Testis (tissue), 3 donors: Measurements from ENCODE around the gene OCIAD1. TPM values are rescaled to one million over a fixed set of nuclear protein-coding genes. Genes with fewer than 3 reads are reported as not detected.
"Not testable (repeated sequence)": the region's sequence is repeated elsewhere in the genome, so short reads cannot be mapped to it uniquely, and the experiment has no call there.

Experiments
- DNase-seq: peaks from one replicate; pipeline ENCODE4 v3.0.0-alpha.2; 2019
- H3K27ac ChIP-seq, 2 donors: fragments of 200-600 bp; sonication (generic); one replicate each; pipeline ENCODE4 v1.5.1; 2019
- H3K27me3 ChIP-seq: fragments of 200-600 bp; sonication (generic); one replicate; pipeline ENCODE4 v1.5.1; 2019
- H3K36me3 ChIP-seq: fragments of 200-600 bp; sonication (generic); one replicate; pipeline ENCODE4 v1.5.1; 2017; ENCODE audit warnings: low read depth; ENCODE audit errors: missing control alignments
- H3K4me1 ChIP-seq: fragments of 200-600 bp; sonication (generic); one replicate; pipeline ENCODE4 v1.5.1; 2019
- H3K4me3 ChIP-seq, 2 donors: fragments of 200-600 bp; sonication (generic); one replicate each; pipeline ENCODE4 v1.5.1; 2017 to 2019
- H3K9me3 ChIP-seq: fragments of 200-600 bp; sonication (generic); one replicate; pipeline ENCODE4 v1.5.1; 2017
- CTCF ChIP-seq, 3 experiments: fragments of 450-650 bp in 2 of 3; fragments of 200-600 bp in 1 of 3; sonication (generic) in 1 of 3; IDR thresholded peaks; one replicate each; pipeline ENCODE4 v1.5.1; 2016 to 2019; ENCODE audit warnings: antibody characterized with exemption in 3 of 3, mild to moderate bottlenecking in 2 of 3, moderate library complexity in 1 of 3
- POLR2A ChIP-seq: fragments of 450-650 bp; IDR thresholded peaks from one replicate; pipeline ENCODE4 v1.6.1; 2017; ENCODE audit warnings: antibody characterized with exemption, mild to moderate bottlenecking, moderate library complexity
- WGBS, 2 donors: methylation state at CpG; one replicate each; pipeline ENCODE4 v1.1.5; 2018; 5-methylcytosine and 5-hydroxymethylcytosine counted together
- intact Hi-C: fragments of 100-400 bp; cut with DNase I; formaldehyde crosslinking; loops from one replicate; pipeline ENCODE4 v1.15.1; 2023; ENCODE audit warnings: low total_unique reads
- polyA plus RNA-seq: library from polyadenylated mRNA; stranded (reverse); fragments of 350-450 nt; fragmentation: Illumina TruSeq; extraction: RNeasy Lipid Tissue Mini Kit (QIAGEN cat#74804); gene quantifications from one replicate; pipeline ENCODE4 v1.2.3, GENCODE V29; 2014; ENCODE audit warnings: low read depth, low replicate concordance; ENCODE audit not compliant: insufficient read depth
- total RNA-seq, 2 donors: library from RNA; depleted of rRNA; stranded (reverse); fragments of >200 nt; gene quantifications; one replicate each; pipeline ENCODE4 v1.2.3, GENCODE V29; 2016

The OCIAD1 gene
- total and polyA plus RNA-seq, 3 donors from 2014 or later: 112 to 141 (median 126) TPM

GRCh38 chr4:48796191-48796926, 34.5 kb upstream of the OCIAD1 start:
- no peak overlapping the region for H3K27ac ChIP-seq
- H3K27me3 ChIP-seq: no peaks in the 10 kb centered on the region
- no peaks in the 10 kb centered on the region for H3K36me3 ChIP-seq
- H3K4me3 ChIP-seq: no peak overlapping the region
- intact Hi-C loops: no loop called here
- WGBS, 2 donors: 81 to 87% methylated on average over 2 of the region's 2 CpGs
- TF ChIP-seq CTCF (IDR thresholded peaks at IDR 0.05) (no peak), POLR2A (no peak)
- H3K4me1 ChIP-seq: no peaks in the 10 kb centered on the region
- no peak for DNase-seq
- H3K9me3 ChIP-seq: no peaks in the 10 kb centered on the region

GRCh38 chr4:48796927-48797679, 33.8 kb upstream of the OCIAD1 start:
- no peaks in the 10 kb centered on the region for H3K9me3 ChIP-seq
- no peaks in the 10 kb centered on the region for H3K36me3 ChIP-seq
- intact Hi-C loops: no loop called here
- no peaks in the 10 kb centered on the region for H3K27me3 ChIP-seq
- WGBS, 2 donors: 64 to 75% methylated on average over 1 of the region's 1 CpG
- H3K4me1 ChIP-seq: no peaks in the 10 kb centered on the region
- DNase-seq: no peak
- H3K4me3 ChIP-seq: no peak overlapping the region
- TF ChIP-seq CTCF (IDR thresholded peaks at IDR 0.05): no peak
- no peak for TF ChIP-seq POLR2A
- H3K27ac ChIP-seq: no peak overlapping the region

GRCh38 chr4:48798117-48798516, 32.8 kb upstream of the OCIAD1 start:
- H3K27ac ChIP-seq: no peak overlapping the region
- H3K27me3 ChIP-seq: no peaks in the 10 kb centered on the region
- H3K4me1 ChIP-seq: no peaks in the 10 kb centered on the region
- intact Hi-C loops: no loop called here
- H3K4me3 ChIP-seq: no peak overlapping the region
- 88 to 89% methylated on average over 2 of the region's 2 CpGs for WGBS, 2 donors
- no peaks in the 10 kb centered on the region for H3K36me3 ChIP-seq
- no peaks in the 10 kb centered on the region for H3K9me3 ChIP-seq
- no peak for TF ChIP-seq CTCF (IDR thresholded peaks at IDR 0.05)
- no peak for TF ChIP-seq POLR2A
- DNase-seq: no peak

- Histone ChIP-seq H3K9me3 (no peaks in the 10 kb centered on the region), H3K4me1 (no peaks in the 10 kb centered on the region), H3K4me3 (no peak overlapping the region), H3K36me3 (no peaks in the 10 kb centered on the region), H3K27me3 (no peaks in the 10 kb centered on the region), H3K27ac (no peak overlapping the region)
- no peak for DNase-seq
- no peak for TF ChIP-seq CTCF (IDR thresholded peaks at IDR 0.05)
- no peak for TF ChIP-seq POLR2A
- intact Hi-C loops: no loop called here
- WGBS, 2 donors: 44 to 47% methylated on average over 2 of the region's 2 CpGs
Observed at GRCh38 chr4:48799157-48799556, 31.7 kb upstream of the OCIAD1 start.

- H3K27me3 ChIP-seq, H3K27ac ChIP-seq, H3K36me3 ChIP-seq, DNase-seq, H3K4me1 ChIP-seq, H3K9me3 ChIP-seq, intact Hi-C loops, H3K4me3 ChIP-seq: not testable (repeated sequence)
- 85 to 89% methylated on average over 2 of the region's 2 CpGs for WGBS, 2 donors
Observed at GRCh38 chr4:48800155-48800554, 30.7 kb upstream of the OCIAD1 start.
